ENCODE results near the gene NPFFR2.

- TF ChIP-seq CTCF (IDR thresholded peaks at IDR 0.05) (no peak), POLR2A (IDR thresholded peaks at IDR 0.05) (no peak)
Observed at GRCh38 chr4:72084587-72085011, 52.8 kb downstream of the NPFFR2 start.
